DLD1 (cell line): Measurements from ENCODE around the gene FLYWCH1.
"Not testable (repeated sequence)": the region's sequence is repeated elsewhere in the genome, so short reads cannot be mapped to it uniquely, and the experiment has no call there.

Experiments
- in situ Hi-C: cut with HindIII; loops from 2 replicates; pipeline ENCODE4 v1.10.0; 2017; ENCODE audit warnings: low sequenced_read_pairs

Gene FLYWCH1

DNA sequence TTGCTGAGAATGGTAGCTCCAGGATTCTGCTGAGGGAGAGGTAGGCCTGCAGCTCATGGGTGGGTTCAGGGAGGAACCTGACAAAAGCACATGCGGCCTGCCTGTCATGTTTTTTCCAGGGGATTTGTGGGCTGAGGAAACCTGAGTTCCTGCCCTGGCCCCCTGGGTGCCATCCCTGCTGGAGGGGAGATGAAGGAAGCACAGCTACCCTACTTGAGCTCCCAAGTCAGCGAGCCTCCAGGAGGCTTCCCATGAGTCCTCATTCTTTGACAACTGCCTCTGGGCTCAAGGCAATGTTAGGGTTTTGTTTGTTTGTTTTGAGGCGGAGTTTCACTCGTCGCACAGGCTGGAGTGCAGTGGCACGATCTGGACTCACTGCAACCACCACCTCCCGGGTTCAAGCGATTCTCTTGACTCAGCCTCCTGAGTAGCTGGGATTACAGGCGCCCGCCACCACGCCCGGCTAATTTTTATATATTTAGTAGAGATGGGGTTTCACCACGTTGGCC, 12.1 kb upstream of the FLYWCH1 start:
- in situ Hi-C loops = no loop called here

DNA sequence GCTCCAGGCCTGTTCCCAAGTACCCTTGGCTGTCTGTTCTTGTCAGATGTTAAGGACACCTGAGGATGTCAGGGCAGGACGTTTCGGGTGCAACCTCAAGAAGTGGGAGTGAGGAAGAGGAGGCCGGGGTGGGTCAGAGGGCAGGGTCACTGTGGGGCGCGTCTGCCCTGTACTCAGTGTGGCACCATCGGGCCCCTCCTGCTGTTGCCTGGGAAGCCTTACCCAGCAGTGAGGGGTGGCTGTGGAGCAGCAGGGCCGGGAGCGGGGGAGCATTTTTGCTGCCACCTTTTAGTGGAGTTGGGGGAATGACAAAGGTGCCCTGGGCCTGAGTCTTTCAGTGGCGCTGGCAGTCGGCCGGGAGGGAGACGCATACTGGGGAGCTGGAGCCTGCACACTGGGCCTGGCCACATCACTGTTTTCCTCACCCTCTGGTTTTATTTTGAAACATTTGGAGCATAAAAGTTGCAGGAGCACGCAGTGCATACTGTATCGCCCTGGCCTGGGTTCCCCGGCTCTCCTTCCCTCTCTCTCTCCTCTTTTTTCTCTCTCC, 11.1 kb upstream of the FLYWCH1 start:
- in situ Hi-C loops = no loop called here

- in situ Hi-C loops = no loop called here
Measured at GRCh38 chr16:2902337-2903130, 9.2 kb upstream of the FLYWCH1 start.

DNA sequence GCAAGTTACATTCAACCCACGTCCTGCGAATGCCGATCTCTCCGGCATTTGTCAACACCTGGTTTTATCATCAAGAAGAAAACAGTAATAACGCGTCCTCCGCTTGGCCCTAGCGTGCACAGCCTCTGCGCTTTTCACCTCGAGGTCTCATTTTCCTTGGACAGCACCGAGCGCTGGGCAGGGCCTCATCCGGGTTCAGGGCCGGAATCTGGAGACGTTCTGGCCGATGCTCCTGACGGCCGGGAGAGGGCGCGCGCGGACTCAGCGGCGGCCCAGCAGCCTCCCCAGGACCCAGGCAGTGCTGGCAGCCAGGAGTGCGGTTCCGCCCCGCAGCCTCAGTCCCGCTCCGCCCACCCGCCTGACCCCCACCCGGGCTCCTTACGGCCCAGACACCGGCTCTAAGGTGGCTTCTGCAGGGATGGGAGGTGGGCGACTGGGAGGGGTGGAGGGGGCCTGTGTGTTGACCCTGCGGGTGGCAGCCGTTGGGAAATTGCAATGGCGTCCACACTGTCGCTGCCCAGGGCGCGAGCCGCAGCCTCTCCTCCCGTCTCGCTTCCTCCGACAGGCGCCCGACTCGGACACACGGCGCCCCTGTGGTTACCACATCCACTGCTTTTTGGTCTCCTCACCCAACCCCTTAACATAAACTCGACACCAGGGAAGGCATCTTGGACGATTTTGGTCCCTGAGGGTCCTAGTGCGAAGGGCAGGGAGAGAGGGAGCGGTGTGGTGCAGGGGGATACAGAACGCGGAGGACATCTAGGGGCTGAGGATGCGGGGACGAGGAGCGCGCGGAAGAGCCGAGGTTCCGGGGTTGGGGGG, 7.4 kb upstream of the FLYWCH1 start:
- in situ Hi-C loops = no loop called here

DNA sequence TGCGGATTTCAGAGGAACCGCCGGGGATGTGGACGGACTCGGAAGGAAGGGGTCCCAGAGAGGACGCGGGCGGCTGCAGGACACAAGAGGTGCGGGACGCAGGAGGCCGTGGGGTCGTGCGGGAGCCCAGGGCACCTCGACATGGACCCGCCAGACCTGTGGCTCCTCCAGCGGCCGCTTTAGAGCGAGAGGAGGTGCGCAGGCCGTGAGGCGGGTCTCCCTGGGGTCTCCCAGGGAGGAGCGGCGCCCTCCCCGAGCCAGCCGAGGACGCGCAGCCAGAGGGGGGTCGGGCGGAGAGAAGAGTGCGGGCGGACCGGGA, 6.8 kb upstream of the FLYWCH1 start:
- in situ Hi-C loops = no loop called here

DNA sequence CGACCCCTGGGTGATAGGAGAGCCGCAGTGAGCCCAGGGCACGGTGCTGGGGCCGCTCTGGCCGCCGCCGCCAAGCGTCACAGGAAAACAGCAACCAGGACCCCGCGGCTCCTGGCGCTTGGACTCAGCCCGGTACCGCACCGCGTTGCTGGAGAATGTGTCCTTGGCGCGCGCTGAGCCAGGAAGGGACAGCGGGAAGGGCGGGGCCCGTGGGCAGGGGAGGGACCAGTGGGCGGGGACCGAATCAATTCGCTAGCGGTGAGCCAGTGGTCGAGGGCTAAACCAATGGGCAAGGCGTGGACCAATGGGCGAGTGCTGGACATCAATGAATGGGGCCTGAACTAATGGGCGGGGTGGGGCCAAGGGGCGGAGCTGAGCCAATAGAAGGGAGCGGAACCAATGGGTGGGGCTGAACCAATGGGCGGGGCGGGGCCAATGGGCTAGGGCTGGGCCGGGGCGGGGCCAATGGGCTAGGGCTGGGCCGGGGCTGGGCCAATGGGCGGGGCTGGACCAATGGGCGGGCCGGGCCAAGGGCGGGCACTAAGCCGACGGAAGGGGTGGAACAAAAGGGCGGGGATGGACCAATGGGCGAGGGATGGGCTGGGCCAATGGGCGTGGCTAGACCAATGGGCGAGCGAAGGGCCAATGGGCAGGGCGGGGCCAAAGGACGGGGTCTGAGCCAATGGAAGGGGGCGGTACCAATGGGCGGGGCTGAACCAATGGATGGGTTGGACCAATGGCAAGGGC, 6.3 kb upstream of the FLYWCH1 start:
- in situ Hi-C loops = no loop called here

DNA sequence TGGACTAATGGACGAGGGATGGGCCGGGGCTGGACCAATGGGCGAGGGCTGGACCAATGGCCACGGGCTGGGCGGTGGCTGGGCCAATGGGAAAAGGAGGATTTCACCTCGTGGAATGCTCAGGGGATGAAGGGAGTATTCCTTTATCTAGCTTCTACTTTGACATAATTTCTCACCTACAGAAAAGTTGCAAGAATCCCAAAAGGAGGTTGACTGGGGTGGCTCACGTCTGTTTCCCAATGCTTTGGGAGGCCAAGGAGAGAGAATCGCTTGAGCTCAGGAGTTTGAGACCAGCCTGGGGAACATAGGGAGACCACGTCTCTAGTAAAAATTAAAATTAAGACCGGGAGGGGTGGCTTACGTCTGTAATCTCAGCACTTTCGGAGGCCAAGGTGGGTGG, 5.7 kb upstream of the FLYWCH1 start:
- in situ Hi-C loops = no loop called here

DNA sequence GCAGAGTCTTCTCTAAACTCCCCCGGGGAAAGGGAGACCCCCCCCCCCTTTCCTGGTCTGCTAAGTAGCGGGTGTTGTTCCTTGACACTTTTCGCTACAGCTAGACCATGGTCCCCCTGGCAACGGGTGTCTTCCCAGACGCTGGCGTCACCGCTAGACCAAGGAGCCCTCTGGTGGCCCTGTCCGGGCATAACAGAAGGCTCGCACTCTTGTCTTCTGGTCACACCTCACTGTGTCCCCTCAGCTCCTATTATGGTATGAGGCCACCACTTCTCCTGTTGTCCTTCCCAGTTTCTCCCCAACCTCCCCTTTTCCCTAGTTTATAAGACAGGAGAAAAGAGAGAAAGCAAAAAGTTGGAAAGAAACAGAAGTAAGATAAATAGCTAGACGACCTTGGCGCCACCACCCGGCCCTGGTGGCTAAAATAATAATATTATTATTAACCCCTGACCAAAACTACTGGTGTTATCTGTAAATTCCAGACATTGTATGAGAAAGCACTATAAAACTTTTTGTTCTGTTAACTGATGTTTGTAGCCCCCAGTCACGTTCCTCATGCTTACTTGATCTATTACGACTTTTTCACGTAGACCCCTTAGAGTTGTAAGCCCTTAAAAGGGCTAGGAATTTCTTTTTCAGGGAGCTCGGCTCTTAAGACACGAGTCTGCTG, 4.5 kb upstream of the FLYWCH1 start:
- in situ Hi-C loops = not testable (repeated sequence)

GRCh38 chr16:2910441-2910969, 1.2 kb upstream of the FLYWCH1 start:
- in situ Hi-C loops = no loop called here

DNA sequence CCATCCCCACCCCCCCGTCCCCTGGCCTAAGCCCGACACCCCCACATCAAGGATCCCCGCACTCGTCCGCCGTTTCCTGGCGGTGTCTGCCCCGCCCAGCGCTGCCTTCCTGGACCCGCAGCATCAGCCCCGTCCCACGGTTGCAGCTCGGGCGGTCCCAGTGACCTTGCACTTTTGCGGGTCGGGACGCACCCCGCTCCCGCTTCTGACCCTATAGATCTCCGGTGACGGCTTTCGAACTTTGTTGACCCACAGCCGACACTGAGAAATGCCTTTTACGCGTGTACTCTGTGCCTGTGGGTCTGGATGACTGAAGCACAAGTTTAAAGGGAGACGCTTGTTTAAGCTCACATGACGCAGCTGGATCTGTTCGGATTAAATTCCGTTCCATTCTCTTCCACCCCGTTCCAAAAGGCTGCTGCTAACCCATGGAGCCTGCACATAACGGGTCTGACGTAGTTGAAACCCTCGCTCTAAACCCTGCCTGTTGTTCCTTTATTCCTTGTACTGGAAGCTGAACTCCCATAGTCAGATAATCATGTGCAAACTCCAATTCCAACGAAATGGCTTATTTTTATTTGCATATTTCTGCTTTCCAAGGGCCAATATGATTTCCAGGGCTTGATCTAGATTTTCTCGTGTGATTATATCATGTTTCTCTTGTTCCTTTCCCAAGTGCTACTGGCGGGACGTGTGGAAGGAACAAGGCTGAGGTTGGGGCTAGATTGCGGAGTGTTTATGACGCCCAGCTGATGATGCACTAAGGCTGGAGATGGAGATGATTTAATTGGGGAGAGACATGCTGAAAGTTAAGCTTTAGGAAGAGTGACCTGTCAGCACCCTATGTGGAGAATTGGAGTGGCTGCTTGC, 834 bp downstream of the FLYWCH1 start:
- in situ Hi-C loops = no loop called here

GRCh38 chr16:2913603-2914002, 1.9 kb downstream of the FLYWCH1 start:
- in situ Hi-C loops = no loop called here

DNA sequence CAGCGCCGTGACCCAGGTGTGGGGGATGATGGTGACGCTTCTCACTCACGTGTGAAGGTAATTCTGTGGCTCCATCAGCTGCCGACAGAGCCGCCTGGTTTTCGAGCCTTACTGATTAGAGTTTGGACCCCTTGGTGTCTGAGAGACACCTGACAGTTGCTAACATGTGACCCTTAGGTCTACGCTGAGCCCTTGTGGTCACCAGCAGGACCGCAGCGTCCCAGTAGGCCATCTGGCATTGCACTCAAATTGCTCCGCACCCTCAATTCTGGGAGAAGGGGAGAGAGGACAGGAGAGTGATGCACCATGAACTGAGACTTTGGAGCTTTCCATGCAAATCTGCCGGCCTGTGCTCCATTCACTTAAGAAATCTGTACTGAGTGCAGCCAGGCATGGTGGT, 2.5 kb downstream of the FLYWCH1 start:
- in situ Hi-C loops = no loop called here

GRCh38 chr16:2915196-2915929, 3.6 kb downstream of the FLYWCH1 start:
- in situ Hi-C loops = no loop called here

- in situ Hi-C loops = no loop called here
Measured at GRCh38 chr16:2919511-2920255, 8.0 kb downstream of the FLYWCH1 start.

DNA sequence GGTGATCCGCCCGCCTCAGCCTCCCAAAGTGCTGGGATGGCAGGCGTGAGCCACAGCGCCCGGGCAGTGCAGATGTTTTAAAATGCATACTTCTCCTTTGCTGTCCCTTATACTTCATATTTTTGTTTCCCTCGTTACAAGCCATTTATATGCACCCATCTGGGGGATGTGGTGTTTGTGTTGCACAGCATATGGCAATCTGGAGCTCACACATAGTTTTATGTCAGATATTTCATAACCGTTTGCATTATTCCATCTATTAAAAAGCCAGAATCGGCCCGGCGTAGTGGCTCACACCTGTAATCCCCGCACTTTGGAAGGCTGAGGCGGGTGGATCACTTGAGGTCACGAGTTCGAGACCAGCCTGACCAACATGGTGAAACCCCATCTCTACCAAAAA, 11.8 kb downstream of the FLYWCH1 start:
- in situ Hi-C loops = no loop called here

DNA sequence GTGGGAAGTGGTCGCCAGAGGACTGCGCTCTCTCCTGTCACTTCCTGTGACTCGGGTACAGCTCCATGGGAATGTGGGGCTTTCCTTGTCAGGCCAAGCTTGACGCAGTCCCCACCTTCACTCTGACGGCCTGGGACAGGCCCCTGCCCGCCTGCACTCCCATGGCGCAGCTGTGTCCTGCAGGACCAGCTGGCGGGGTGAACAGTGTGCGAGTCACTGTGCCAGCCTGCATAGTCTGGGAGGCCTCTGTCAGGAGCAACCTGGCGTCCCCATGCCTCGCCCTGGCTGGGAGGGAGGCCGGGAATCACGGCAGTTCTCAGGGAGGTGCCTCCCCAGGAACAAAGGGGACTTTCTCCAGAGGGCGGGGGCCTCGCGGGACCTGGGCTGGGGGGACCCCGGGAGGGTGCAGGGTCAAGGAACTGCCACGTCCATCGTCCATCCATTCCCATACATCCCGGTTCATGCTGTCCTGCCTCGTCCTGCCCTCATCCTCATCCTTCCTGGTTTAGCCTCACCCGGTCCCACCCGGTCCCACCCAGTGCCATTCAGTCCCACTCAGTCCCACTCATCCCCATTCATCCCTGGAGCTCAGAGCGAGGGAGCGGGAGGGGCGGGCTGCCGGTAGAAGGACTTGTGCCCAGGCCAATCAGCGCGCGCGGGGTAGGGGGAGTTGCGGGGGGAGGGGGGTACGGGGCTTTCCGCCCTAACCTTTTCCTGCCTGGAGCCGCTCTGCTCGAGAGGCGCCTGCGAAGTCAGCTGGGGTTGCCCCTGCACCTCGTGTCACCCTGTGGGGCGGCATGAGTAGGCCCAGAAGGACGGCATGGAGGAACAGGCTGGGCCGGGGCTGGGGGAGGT, 13.4 kb downstream of the FLYWCH1 start:
- in situ Hi-C loops = no loop called here

- in situ Hi-C loops = no loop called here
Measured at GRCh38 chr16:2925951-2926649, 14.4 kb downstream of the FLYWCH1 start.
